NCI-H2081 (cell line): ENCODE data around the gene CDC25B.
"Not testable (repeated sequence)": the region's sequence is repeated elsewhere in the genome, so short reads cannot be mapped to it uniquely, and the experiment has no call there.

Experiments used
- DNase-seq, 2 experiments: peaks; one replicate each; lab custom pipeline; 2025; lab: John Stamatoyannopoulos, UW

CDC25B gene

DNA sequence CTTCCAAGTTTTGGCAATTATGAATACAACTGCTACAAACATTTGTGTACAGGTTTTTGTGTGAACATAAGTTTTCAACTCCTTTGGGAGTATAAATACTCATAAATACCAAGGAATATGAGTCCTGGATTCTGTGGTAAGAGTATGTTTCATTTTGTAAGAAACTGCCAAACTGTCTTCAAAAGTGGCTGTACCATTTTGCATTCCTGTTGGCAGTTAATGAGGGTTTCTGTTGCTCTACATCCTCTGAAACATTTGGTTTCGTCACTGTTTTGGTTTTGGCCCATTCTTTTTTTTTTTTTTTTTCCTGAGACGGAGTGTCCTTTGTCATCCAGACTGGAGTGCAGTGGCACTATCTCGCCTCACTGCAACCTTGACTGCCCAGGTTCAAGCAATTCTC lies 32.7 kb downstream of the CDC25B start:
- DNase-seq, result no peak

- not testable (repeated sequence) for DNase-seq
These were observed 33.8 kb downstream of the CDC25B start for GRCh38 chr20:3829891-3830290.

GRCh38 chr20:3836132-3836531 lies 40.0 kb downstream of the CDC25B start:
- no peak for DNase-seq

- DNase-seq, result no peak
These were observed 43.2 kb downstream of the CDC25B start for GRCh38 chr20:3839328-3839727.

GRCh38 chr20:3840201-3840600 lies 44.1 kb downstream of the CDC25B start:
- DNase-seq, result not testable (repeated sequence)

- DNase-seq, result no peak
These were observed 46.3 kb downstream of the CDC25B start for GRCh38 chr20:3842348-3842930.

- no peak for DNase-seq
These were observed 47.4 kb downstream of the CDC25B start for GRCh38 chr20:3843490-3843889.

DNA sequence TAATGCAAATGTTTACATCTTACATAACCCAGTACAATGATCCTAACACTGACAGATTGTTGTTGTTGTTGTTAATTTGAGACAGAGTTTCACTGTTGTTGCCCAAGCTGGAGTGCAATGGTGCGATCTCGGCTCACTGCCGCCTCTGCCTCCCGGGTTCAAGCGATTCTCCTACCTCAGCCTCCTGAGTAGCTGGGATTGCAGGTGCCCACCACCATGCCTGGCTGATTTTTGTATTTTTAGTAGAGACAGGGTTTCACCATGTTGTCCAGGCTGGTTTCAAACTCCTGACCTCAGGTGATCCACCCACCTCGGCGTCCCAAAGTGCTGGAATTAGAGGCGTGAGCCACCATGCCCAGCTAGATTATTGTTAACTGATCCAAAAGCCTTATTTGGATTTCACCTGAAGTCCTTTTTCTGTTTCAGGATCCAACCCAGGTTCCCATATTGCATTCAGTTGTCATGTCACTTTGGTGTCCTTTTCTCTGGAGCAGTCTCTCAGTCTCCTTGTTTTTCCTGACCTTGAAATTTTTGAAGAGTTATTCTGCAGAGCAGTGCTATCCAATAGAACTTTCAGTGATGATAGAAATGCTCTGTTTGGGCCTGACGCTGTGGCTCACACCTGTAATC lies 48.0 kb downstream of the CDC25B start:
- DNase-seq, result not testable (repeated sequence)

DNA sequence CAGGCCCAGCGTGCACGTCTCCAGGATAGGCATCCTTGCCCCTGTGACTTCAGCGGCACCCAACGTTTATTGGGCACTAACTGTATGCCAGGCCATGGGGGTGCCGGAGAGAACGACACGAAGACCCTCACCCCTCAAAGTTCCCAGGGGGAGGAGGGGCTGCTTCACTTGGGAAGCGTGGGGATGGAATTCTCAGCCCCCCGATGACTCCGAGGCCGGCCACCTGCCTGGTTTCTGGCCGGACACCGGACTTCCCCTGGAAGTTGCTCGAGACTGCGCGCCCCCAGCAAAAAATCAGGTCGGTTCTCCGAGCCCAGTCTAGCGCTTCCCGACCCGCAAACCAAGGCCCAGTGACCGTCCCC lies 50.2 kb downstream of the CDC25B start:
- no peak for DNase-seq

DNA sequence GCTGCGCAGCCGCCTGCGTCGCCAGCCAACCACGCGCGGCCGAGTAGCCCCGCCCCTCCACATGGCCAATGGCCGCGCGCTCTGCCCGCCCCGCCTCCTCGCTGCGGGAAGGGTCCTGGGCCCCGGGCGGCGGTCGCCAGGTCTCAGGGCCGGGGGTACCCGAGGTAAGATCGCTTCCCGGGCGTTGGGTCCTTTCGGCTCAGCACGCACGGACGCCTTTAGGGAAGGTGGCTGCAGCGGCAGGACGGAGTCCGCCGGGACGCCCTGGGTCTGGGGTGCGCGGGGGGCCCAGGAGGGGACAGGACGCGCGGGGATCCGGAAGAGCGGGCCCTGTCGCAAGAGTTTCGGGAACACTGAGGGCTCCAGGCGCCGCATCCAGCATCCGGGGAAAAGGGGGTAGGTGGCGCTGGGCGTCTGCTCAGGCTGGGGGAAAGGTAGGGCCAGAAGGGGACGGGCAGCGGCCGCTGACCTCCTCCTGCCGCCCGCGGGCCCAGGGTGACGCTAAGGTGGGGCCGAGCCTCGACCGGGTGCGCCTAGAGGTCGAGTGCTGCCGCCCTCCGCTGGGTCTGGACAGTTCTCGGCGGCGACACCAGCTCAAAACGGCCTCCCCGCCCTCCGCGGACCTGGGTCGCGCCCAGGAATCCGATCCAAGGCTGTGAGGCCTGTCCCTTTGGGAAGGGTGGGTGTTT lies 50.8 kb downstream of the CDC25B start, which contains the start of gene MAVS:
TSS of gene MAVS (plus strand) at position 95 of the 689 bp plus-strand sequence. CDS start 7,791 bp downstream, outside the sequence.
- DNase-seq, result peak; percentile 83 to 84

- DNase-seq, result no peak
These were observed 51.4 kb downstream of the CDC25B start for GRCh38 chr20:3847429-3847940.

DNA sequence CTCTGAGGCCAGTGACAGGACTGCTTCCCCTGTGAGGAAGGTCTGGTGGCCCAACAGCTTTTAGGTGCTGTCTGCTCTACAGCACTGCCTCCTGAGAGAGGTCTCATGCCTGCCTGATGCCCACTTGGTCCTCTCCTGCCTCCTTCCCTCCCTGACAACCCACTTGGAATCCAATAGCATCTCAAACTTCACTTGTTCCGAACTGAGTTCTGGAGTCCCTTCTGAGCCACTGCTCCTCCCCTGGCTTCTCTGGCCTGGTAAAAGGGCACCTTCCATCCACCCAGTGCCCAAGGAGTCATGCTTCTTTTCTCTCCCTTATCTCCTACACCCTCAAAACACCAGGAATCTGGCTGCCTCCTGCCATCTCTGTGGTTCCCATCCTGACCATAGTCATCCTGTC lies 52.5 kb downstream of the CDC25B start:
- DNase-seq, result no peak

DNA sequence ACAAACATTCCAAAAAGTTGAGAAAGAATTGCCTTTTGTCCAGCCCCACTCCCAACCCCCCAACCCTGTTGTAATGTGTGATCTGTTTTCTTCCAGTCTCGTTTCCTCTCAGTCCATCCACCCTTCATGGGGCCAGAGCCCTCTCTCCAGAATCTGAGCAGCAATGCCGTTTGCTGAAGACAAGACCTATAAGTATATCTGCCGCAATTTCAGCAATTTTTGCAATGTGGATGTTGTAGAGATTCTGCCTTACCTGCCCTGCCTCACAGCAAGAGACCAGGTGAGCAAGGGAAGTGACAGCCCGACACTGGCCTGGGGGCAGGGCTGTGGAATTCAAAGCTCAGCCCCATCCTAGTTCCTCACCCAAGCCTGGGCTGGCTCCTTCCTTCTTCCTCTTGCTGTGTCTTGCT lies 58.4 kb downstream of the CDC25B start:
- DNase-seq, result no peak
